SW 1271 (cell line): Measurements from ENCODE around the gene SLC44A3.
"Not testable (repeated sequence)": the region's sequence is repeated elsewhere in the genome, so short reads cannot be mapped to it uniquely, and the experiment has no call there.

Experiments
- DNase-seq, 2 experiments: peaks; one replicate each; lab custom pipeline; 2025; lab: John Stamatoyannopoulos, UW

SLC44A3 gene

DNA sequence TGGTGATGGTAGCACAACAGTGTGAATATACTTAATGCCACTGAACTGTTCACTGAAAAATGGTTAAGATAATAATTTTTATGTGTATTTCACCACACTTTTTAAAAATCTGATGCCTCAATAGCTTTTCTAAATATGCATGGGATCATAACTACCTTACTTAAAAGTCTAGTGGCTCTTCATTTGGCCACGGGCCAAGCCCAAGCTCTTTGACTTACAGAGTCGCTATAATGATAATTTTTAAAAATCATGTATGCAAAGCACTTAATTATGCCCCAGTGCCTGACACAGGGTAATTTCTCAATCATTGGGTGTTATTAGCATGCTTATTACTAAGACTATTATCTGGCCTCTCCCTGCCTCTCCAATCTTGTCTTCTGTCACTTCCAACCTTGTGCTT, 114.4 kb downstream of the SLC44A3 start:
- no peak for DNase-seq

GRCh38 chr1:94935034-94935433, 114.9 kb downstream of the SLC44A3 start:
- no peak for DNase-seq

GRCh38 chr1:94935476-94935875, 115.3 kb downstream of the SLC44A3 start:
- DNase-seq, result no peak

DNA sequence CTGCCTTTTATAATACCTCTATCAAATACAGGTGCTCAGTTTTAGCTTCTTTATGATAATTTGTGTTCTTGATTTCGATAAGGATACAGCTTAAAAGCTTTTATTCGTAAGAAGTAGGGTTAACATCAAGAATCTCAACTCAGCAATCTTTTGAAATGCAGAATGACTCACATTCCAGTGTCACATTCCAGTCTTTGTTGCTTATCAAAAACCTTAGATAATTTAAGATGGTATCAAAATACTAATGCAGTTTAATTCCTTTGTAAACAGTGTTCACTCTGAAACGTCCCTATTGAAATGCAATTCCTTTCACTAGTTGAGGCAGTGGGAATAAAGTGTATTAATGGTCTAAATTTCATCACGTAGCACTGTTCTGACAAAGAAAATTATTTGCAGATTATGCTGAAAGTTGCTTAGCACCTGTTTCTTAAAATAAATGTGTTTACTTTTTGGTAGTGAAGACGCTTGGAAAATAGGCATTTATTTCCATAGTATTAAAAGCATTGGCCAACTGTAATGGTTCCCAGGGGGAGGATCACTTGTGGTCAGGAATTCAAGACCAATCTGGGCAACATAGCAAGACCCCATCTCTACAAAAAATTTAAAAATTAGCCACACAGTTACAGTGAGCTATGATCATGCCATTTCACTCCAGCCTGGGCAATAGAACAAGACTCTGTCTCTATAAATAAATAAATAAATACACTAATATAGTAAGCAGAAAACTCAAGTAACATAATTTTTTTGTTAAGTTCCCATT, 116.9 kb downstream of the SLC44A3 start:
- no peak for DNase-seq

- DNase-seq, result no peak
Measured at GRCh38 chr1:94937820-94938219, 117.7 kb downstream of the SLC44A3 start.

DNA sequence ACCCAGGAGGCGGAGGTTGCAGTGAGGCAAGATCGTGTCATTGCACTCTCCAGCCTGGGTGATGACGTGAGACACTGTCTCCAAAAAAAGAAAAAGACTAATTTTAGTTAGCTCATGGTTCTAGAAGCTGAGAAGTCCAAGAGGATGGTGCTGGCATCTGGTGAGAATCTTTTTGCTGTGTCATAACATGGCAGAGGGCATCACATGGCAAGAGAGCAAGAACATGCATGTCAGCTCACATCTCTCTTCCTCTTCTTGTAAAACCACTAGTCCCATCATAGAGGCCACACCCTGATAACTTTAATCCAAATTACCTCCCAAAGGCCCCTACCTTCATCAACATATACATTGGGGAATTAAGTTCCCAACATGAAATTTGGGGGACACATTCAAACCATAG, 120.6 kb downstream of the SLC44A3 start:
- no peak for DNase-seq

DNA sequence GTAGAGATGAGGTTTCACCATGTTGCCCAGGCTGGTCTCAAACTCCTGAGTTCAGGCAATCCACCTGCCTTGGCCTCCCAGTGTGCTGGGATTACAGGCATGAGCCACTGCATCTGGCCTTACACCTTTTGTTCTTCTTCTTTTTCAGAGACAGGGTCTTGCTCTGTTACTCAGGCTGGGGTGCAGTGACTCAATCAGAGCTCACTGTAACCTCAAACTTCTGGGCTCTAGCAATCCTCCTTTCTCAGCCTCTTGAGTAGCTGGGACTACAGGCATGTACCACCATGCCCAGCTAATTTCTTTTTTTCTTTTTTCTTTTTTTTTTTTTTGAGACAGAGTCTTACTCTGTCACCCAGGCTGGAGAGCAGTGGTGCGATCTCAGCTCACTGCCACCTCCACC, 121.3 kb downstream of the SLC44A3 start:
- DNase-seq, result not testable (repeated sequence)

- no peak for DNase-seq
Measured at GRCh38 chr1:94942171-94943128, 122.3 kb downstream of the SLC44A3 start.
